Lung (tissue), 13 donors: ENCODE results near the gene APAF1. TPM values are rescaled to one million over a fixed set of nuclear protein-coding genes. Genes with fewer than 3 reads are reported as not detected.
A peak's percentile ranks its signal among the peaks of the same experiment; 100 is the strongest.

Source experiments
- ATAC-seq: fragments of 200-7000 bp; cut with Tn5 transposase; one replicate; pipeline ENCODE4 v1.9.1; 2020; ENCODE audit warnings: moderate number of reproducible peaks; ENCODE audit not compliant: insufficient read depth, low FRiP score
- DNase-seq, 3 donors: peaks; one replicate each; pipeline ENCODE4 v3.0.0-alpha.2; 2013 to 2017
- H3K27ac ChIP-seq, 2 donors: one replicate each; pipeline ENCODE4 v1.5.1; 2013; ENCODE audit warnings: mild to moderate bottlenecking in 2 of 2, moderate library complexity in 2 of 2, control low read depth in 1 of 2, inconsistent platforms in 1 of 2, low read depth in 1 of 2, low read length in 1 of 2
- H3K27me3 ChIP-seq, 3 donors: one replicate each; pipeline ENCODE4 v1.5.1; 2013; ENCODE audit warnings: low read length in 2 of 3; ENCODE audit not compliant: control insufficient read depth in 3 of 3, insufficient read depth in 3 of 3
- H3K36me3 ChIP-seq, 4 donors: one replicate each; pipeline ENCODE4 v1.5.1; 2013; ENCODE audit warnings: low read length in 4 of 4, mild to moderate bottlenecking in 1 of 4, moderate library complexity in 1 of 4; ENCODE audit not compliant: control insufficient read depth in 4 of 4, insufficient read depth in 4 of 4
- H3K4me1 ChIP-seq, 5 donors: one replicate each; pipeline ENCODE4 v1.5.1; 2013; ENCODE audit warnings: low read length in 5 of 5, mild to moderate bottlenecking in 2 of 5, moderate library complexity in 1 of 5; ENCODE audit not compliant: control insufficient read depth in 5 of 5, insufficient read depth in 5 of 5
- H3K4me3 ChIP-seq: one replicate; pipeline ENCODE4 v1.5.1; 2013; ENCODE audit warnings: mild to moderate bottlenecking, control low read depth, moderate library complexity
- H3K9ac ChIP-seq, 2 donors: one replicate each; pipeline ENCODE4 v1.5.1; 2013; ENCODE audit warnings: low read length in 2 of 2, control low read depth in 1 of 2; ENCODE audit not compliant: insufficient read depth in 1 of 2
- H3K9me3 ChIP-seq, 4 donors: one replicate each; pipeline ENCODE4 v1.5.1; 2013; ENCODE audit warnings: low read length in 3 of 4, mild to moderate bottlenecking in 1 of 4, moderate library complexity in 1 of 4; ENCODE audit not compliant: control insufficient read depth in 4 of 4, insufficient read depth in 3 of 4
- WGBS, 2 donors: extraction: QIAGEN DNeasy Blood & Tissue Kit; methylation state at CpG; one replicate each; pipeline ENCODE4 v1.1.7; 2013; 5-methylcytosine and 5-hydroxymethylcytosine counted together
- polyA plus RNA-seq, 2 donors: library from polyadenylated mRNA; stranded (reverse); fragments of 200-250 nt; gene quantifications; one replicate each; pipeline ENCODE4 v1.2.1, GENCODE V29; 2013
- small RNA-seq: library from RNA; depleted of rRNA; stranded (forward); fragments of <200 nt; gene quantifications from one replicate; pipeline ENCODE3, GENCODE V24; 2014; ENCODE audit warnings: low replicate concordance
- total RNA-seq, 2 donors: library from RNA; depleted of rRNA in 1 of 2; stranded (reverse); fragments of >200 nt in 1 of 2; gene quantifications; one replicate each; pipeline ENCODE4 v1.2.1, GENCODE V29; 2014 to 2021
- TF ChIP-seq, protein P1 (sequence below): IDR thresholded peaks from 2 replicates; pipeline ENCODE4 v1.5.1; 2012; ENCODE audit warnings: mild to moderate bottlenecking; ENCODE audit errors: control extremely low read depth, extremely low read depth
- donor health status: control.
- donor health status: control.
- donor health status: Bipolar disorder and iron deficiency.
- donor health status: healthy.
- donor health status: DM: yes; HTN: yes; CAD: no.

Gene APAF1
- total and polyA plus RNA-seq, 4 donors: 6.6 to 53.2 (median 13.7) TPM

GRCh38 chr12:98783420-98783819 is 138.3 kb downstream of the APAF1 start:
- Histone ChIP-seq H3K4me1 (peaks cover 0 to 3% (median 0%) of the 10 kb centered on the region in 5 donors), H3K9me3 (peaks cover 0 to 2% (median 0%) of the 10 kb centered on the region in 4 donors), H3K36me3 (no peaks in the 10 kb centered on the region), H3K27ac (no peak overlapping the region), H3K27me3 (no peaks in the 10 kb centered on the region), H3K4me3 (no peak overlapping the region), H3K9ac (no peak overlapping the region)
- ATAC-seq (no peak), DNase-seq (no peak)
- 87 to 91% methylated on average over 2 of the region's 2 CpGs for WGBS, 2 donors
- TF ChIP-seq, protein P1, sequence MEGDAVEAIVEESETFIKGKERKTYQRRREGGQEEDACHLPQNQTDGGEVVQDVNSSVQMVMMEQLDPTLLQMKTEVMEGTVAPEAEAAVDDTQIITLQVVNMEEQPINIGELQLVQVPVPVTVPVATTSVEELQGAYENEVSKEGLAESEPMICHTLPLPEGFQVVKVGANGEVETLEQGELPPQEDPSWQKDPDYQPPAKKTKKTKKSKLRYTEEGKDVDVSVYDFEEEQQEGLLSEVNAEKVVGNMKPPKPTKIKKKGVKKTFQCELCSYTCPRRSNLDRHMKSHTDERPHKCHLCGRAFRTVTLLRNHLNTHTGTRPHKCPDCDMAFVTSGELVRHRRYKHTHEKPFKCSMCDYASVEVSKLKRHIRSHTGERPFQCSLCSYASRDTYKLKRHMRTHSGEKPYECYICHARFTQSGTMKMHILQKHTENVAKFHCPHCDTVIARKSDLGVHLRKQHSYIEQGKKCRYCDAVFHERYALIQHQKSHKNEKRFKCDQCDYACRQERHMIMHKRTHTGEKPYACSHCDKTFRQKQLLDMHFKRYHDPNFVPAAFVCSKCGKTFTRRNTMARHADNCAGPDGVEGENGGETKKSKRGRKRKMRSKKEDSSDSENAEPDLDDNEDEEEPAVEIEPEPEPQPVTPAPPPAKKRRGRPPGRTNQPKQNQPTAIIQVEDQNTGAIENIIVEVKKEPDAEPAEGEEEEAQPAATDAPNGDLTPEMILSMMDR: no peak

Small RNAs within 50 kb of the gene (small RNA-seq; reads per million reads assigned to genes)
- gene SNORA53: 8.0 reads per million, percentile 95 among the genes with 10 or more reads in this experiment

Other genes with a start within 250 kb of the APAF1 start
- 100 to 1,000 TPM in 1 of 2 donors, 10 to 100 TPM in 1; 36.8 to 149 TPM for gene TMPO, start 129.7 kb upstream of the APAF1 start, total RNA-seq
- 10 to 100 TPM; 20.7 to 24.3 TPM for gene TMPO, start 129.7 kb upstream of the APAF1 start, polyA plus RNA-seq
- 100 to 1,000 TPM; 331 to 575 TPM for gene SLC25A3, start 51.6 kb upstream of the APAF1 start, total RNA-seq
- gene SLC25A3, start 51.6 kb upstream of the APAF1 start, polyA plus RNA-seq: 100 to 1,000 TPM; 359 to 378 TPM
- gene IKBIP, start 502 bp upstream of the APAF1 start, total RNA-seq: 10 to 100 TPM; 14.9 to 26.6 TPM
- gene IKBIP, start 502 bp upstream of the APAF1 start, polyA plus RNA-seq: 10 to 100 TPM; 15.4 to 15.7 TPM